HFFc6 (cell line): Measurements from ENCODE around the gene TRIM66. TPM values are rescaled to one million over a fixed set of nuclear protein-coding genes. Genes with fewer than 3 reads are reported as not detected.

Experiments used
- DNase-seq: peaks from one replicate; pipeline ENCODE4 v3.0.0-alpha.2; 2018
- H3K27ac Mint-ChIP-seq: 2 replicates; pipeline ENCODE4 v1.8.0; 2020; ENCODE audit warnings: mild to moderate bottlenecking, mixed read lengths
- H3K27me3 Mint-ChIP-seq: 2 replicates; pipeline ENCODE4 v1.8.0; 2021; ENCODE audit warnings: mild to moderate bottlenecking, moderate library complexity, mixed read lengths; ENCODE audit not compliant: insufficient read depth
- H3K36me3 Mint-ChIP-seq: 2 replicates; pipeline ENCODE4 v1.8.0; 2021; ENCODE audit warnings: low read depth, mixed read lengths
- H3K4me1 Mint-ChIP-seq: 2 replicates; pipeline ENCODE4 v1.8.0; 2020; ENCODE audit warnings: low read depth, mixed read lengths
- H3K4me3 Mint-ChIP-seq: 2 replicates; pipeline ENCODE4 v1.8.0; 2020; ENCODE audit warnings: mild to moderate bottlenecking, moderate library complexity, mixed read lengths
- H3K9me3 Mint-ChIP-seq: 2 replicates; pipeline ENCODE4 v1.8.0; 2020; ENCODE audit warnings: mild to moderate bottlenecking, mixed read lengths
- CTCF ChIP-seq: fragments of 200-600 bp; sonication (generic); IDR thresholded peaks from 2 replicates; pipeline ENCODE4 v1.5.0; 2021; ENCODE audit warnings: antibody characterized with exemption, mild to moderate bottlenecking
- total RNA-seq, 6 experiments: library from RNA; stranded (reverse); fragmentation: NEBNext Ultra II Directional; extraction: Animal tissue kit (Norgen Biotek cat#: 25700); gene quantifications; 2 replicates in 1 of 6; 3 replicates in 5 of 6; pipeline ENCODE4 v1.2.3, GENCODE V29; 2021

TRIM66 gene
- total RNA-seq, 6 experiments from 2014 or later, result 4.5 to 6.9 (median 5.6) TPM

GRCh38 chr11:8717876-8718753 lies 35.6 kb upstream of the TRIM66 start:
- H3K4me3 Mint-ChIP-seq, result peak overlapping the region; percentile 87
- peak overlapping the region; percentile 97 for H3K27ac Mint-ChIP-seq
- peaks cover 40% of the 10 kb centered on the region for H3K36me3 Mint-ChIP-seq
- no peak for TF ChIP-seq CTCF
- peak; percentile 87 for DNase-seq
- no peaks in the 10 kb centered on the region for H3K9me3 Mint-ChIP-seq
- peaks cover 16% of the 10 kb centered on the region for H3K27me3 Mint-ChIP-seq
- H3K4me1 Mint-ChIP-seq, result peaks cover 88% of the 10 kb centered on the region

- DNase-seq, result no peak
- Mint-ChIP-seq H3K4me3 (peak overlapping the region; percentile 87), H3K4me1 (peaks cover 82% of the 10 kb centered on the region), H3K9me3 (no peaks in the 10 kb centered on the region), H3K27ac (peak overlapping the region; percentile 97), H3K36me3 (peaks cover 34% of the 10 kb centered on the region), H3K27me3 (peaks cover 12% of the 10 kb centered on the region)
- TF ChIP-seq CTCF, result no peak
Observed at GRCh38 chr11:8717544-8717875, 35.0 kb upstream of the TRIM66 start.

- no peak for TF ChIP-seq CTCF
- Mint-ChIP-seq H3K36me3 (peaks cover 38% of the 10 kb centered on the region), H3K27ac (peak overlapping the region; percentile 28; the same call in 1 of the 2 replicates), H3K4me1 (peaks cover 62% of the 10 kb centered on the region), H3K4me3 (no peak overlapping the region), H3K9me3 (no peaks in the 10 kb centered on the region), H3K27me3 (peaks cover 11% of the 10 kb centered on the region)
- no peak for DNase-seq
Observed at GRCh38 chr11:8715501-8715900, 33.0 kb upstream of the TRIM66 start.

GRCh38 chr11:8714622-8715225 lies 32.3 kb upstream of the TRIM66 start:
- peaks cover 11% of the 10 kb centered on the region for H3K27me3 Mint-ChIP-seq
- no peak overlapping the region for H3K4me3 Mint-ChIP-seq
- H3K27ac Mint-ChIP-seq, result peak overlapping the region; percentile 28; the same call in 1 of the 2 replicates
- H3K36me3 Mint-ChIP-seq, result peaks cover 44% of the 10 kb centered on the region
- H3K9me3 Mint-ChIP-seq, result no peaks in the 10 kb centered on the region
- peaks cover 58% of the 10 kb centered on the region for H3K4me1 Mint-ChIP-seq
- no peak for TF ChIP-seq CTCF
- no peak for DNase-seq

GRCh38 chr11:8713760-8714454 lies 31.4 kb upstream of the TRIM66 start:
- no peaks in the 10 kb centered on the region for H3K9me3 Mint-ChIP-seq
- peaks cover 47% of the 10 kb centered on the region for H3K36me3 Mint-ChIP-seq
- H3K4me1 Mint-ChIP-seq, result peaks cover 58% of the 10 kb centered on the region
- H3K27ac Mint-ChIP-seq, result peak overlapping the region; percentile 29; the same call in 1 of the 2 replicates
- H3K4me3 Mint-ChIP-seq, result no peak overlapping the region
- no peak for TF ChIP-seq CTCF
- no peak for DNase-seq
- peaks cover 11% of the 10 kb centered on the region for H3K27me3 Mint-ChIP-seq
